Measurements from ENCODE around the gene FAT1. TPM values are rescaled to one million over a fixed set of nuclear protein-coding genes. Genes with fewer than 3 reads are reported as not detected.

Gene FAT1
- total RNA-seq, 2 experiments from 2014 or later, result under 0.01 to 0.08 TPM

DNA sequence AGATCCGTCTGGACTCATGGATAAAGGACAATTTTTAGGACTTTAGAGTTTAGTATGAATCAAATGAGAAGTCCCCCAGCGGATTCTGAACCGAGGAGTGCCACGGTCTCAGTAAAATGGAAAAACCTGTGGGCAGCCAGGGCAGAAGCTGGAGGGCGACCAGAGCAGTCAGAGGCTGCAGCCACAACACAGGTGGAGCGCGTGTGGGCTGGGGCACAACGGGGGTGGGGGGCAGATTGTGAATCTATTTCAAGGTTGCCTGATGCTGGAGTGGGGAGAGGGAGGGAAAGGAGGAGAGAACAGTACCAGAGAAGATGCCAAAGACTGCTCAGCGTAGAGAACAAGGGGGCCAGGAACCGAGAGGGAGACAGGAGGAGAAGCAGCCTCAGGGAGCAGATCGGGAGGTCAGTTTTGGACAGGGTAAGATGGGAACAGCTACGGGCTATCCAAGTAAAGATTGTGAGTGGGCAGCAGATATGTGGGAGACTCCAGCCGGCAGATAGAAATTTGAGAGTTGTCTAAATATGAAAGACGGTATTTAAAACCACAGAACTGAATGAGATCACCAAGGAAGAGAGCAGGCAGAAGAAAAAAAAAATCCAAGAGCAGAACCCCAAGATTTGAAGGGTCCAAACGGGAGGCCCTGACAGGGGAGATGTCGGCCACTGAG, 9.5 kb downstream of the FAT1 start:
- no peaks in the 10 kb centered on the region for H3K9me2 ChIP-seq (ENCODE audit: insufficient read depth, low read length)
- no TSS peak for BruUV-seq (replicated peaks)
- H3K36me3 ChIP-seq (ENCODE audit: insufficient read depth, low read length), result no peaks in the 10 kb centered on the region
- TF ChIP-seq, protein P1, sequence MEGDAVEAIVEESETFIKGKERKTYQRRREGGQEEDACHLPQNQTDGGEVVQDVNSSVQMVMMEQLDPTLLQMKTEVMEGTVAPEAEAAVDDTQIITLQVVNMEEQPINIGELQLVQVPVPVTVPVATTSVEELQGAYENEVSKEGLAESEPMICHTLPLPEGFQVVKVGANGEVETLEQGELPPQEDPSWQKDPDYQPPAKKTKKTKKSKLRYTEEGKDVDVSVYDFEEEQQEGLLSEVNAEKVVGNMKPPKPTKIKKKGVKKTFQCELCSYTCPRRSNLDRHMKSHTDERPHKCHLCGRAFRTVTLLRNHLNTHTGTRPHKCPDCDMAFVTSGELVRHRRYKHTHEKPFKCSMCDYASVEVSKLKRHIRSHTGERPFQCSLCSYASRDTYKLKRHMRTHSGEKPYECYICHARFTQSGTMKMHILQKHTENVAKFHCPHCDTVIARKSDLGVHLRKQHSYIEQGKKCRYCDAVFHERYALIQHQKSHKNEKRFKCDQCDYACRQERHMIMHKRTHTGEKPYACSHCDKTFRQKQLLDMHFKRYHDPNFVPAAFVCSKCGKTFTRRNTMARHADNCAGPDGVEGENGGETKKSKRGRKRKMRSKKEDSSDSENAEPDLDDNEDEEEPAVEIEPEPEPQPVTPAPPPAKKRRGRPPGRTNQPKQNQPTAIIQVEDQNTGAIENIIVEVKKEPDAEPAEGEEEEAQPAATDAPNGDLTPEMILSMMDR (conservative IDR thresholded peaks at IDR 0.05; ENCODE audit: low read length), result no peak
- no peaks in the 10 kb centered on the region for H4K20me1 ChIP-seq (ENCODE audit: insufficient read depth, low read length)
- no peak overlapping the region for H2AFZ ChIP-seq (ENCODE audit: low read length)
- H3K9me3 ChIP-seq (ENCODE audit: low read length), result 0 out of 2 replicates have a peak, but pooled peaks cover 3% of the 10 kb centered on the region
- no peak overlapping the region for H3K4me2 ChIP-seq (ENCODE audit: low read length)
- ChIA-PET POLR2A (no interaction called here), CTCF (ENCODE audit: unreplicated experiment) (no interaction called here)
- no peaks in the 10 kb centered on the region for H3K79me2 ChIP-seq (ENCODE audit: insufficient read depth, low read depth, low read length)
- no peak overlapping the region for H3K27ac ChIP-seq (ENCODE audit: low read depth, low read length, poor library complexity, severe bottlenecking)
- intact Hi-C loops (cut with micrococcal nuclease; ENCODE audit: unreplicated experiment), result no loop called here
- no peak for DNase-seq (ENCODE audit: low spot score)
- no peaks in the 10 kb centered on the region for H3K4me1 ChIP-seq (ENCODE audit: insufficient read depth, low read length, poor library complexity, severe bottlenecking)
- H3K4me3 ChIP-seq (ENCODE audit: low read depth, low read length, poor library complexity, severe bottlenecking), result no peak overlapping the region

DNA sequence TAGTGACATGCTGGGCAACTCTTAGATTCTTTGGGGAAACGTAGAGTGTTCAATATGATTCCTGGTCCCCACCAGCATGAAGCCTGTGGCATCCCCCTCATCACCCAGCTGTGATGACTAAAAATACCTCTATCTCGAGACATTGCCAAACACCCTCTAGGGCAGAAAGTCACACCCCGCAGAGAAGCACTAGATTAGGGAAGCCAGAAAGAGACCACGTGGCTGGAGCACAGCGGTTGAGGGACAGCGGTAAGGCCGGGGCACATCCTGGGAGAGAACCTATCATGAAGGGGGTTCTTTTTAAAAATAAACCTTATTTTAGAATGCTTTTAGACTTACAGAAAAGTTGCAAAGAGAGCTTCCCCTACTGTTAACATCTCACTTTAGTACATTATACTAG, 11.0 kb downstream of the FAT1 start:
- Histone ChIP-seq H3K4me3 (ENCODE audit: low read depth, low read length, poor library complexity, severe bottlenecking) (no peak overlapping the region), H3K9me3 (ENCODE audit: low read length) (no peaks in the 10 kb centered on the region), H3K9me2 (ENCODE audit: insufficient read depth, low read length) (no peaks in the 10 kb centered on the region), H3K79me2 (ENCODE audit: insufficient read depth, low read depth, low read length) (no peaks in the 10 kb centered on the region), H3K4me1 (ENCODE audit: insufficient read depth, low read length, poor library complexity, severe bottlenecking) (no peaks in the 10 kb centered on the region), H4K20me1 (ENCODE audit: insufficient read depth, low read length) (no peaks in the 10 kb centered on the region), H3K27ac (ENCODE audit: low read depth, low read length, poor library complexity, severe bottlenecking) (no peak overlapping the region), H3K4me2 (ENCODE audit: low read length) (no peak overlapping the region), H2AFZ (ENCODE audit: low read length) (no peak overlapping the region), H3K36me3 (ENCODE audit: insufficient read depth, low read length) (no peaks in the 10 kb centered on the region)
- DNase-seq (ENCODE audit: low spot score), result no peak
- ChIA-PET CTCF (ENCODE audit: unreplicated experiment) (no interaction called here), POLR2A (no interaction called here)
- no TSS peak for BruUV-seq (replicated peaks)
- TF ChIP-seq EZH2phosphoT487 (IDR thresholded peaks at IDR 0.05; ENCODE audit: borderline replicate concordance, low read depth, low read length), result no peak
- TF ChIP-seq, protein P1 (conservative IDR thresholded peaks at IDR 0.05; ENCODE audit: low read length), result no peak
- intact Hi-C loops (cut with micrococcal nuclease; ENCODE audit: unreplicated experiment), result no loop called here

DNA sequence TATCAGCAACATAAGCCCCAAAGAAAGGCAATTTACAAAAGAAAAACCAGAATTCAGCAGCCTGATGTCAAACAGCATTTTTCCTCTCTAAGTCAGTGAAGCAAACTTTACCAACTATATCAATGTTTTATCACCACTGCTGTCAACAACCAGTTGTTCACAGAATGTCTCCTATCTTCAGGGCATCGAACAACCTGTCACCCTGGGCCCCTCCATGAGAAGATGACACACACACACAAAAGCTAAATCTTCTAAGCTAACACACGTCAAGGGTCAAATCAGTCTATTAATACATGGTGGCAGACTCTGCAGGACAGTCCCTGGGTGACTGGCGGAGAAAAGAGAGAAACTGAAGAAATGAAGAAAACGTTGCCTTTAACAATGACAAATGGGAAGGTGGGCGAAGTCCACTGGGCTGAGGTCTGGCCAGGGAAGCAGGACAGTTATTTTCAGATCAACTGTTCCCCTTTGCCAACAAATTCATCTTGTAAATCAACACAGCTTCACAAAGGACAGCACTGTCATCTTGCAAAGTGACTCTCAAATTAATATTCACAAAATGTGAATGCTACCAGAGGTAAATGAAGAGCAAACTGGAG, 13.0 kb downstream of the FAT1 start:
- H3K36me3 ChIP-seq (ENCODE audit: insufficient read depth, low read length), result no peaks in the 10 kb centered on the region
- intact Hi-C loops (cut with micrococcal nuclease; ENCODE audit: unreplicated experiment), result no loop called here
- ChIA-PET CTCF (ENCODE audit: unreplicated experiment) (no interaction called here), POLR2A (interaction anchor here (0.5 to 1.1 kb wide), 3 partner anchors 11 to 92 kb away, joined by 3 read pairs; no protein-coding TSS in a partner anchor)
- no peak overlapping the region for H3K27ac ChIP-seq (ENCODE audit: low read depth, low read length, poor library complexity, severe bottlenecking)
- H4K20me1 ChIP-seq (ENCODE audit: insufficient read depth, low read length), result no peaks in the 10 kb centered on the region
- H2AFZ ChIP-seq (ENCODE audit: low read length), result no peak overlapping the region
- DNase-seq (ENCODE audit: low spot score), result no peak
- no peak overlapping the region for H3K4me2 ChIP-seq (ENCODE audit: low read length)
- no peaks in the 10 kb centered on the region for H3K4me1 ChIP-seq (ENCODE audit: insufficient read depth, low read length, poor library complexity, severe bottlenecking)
- no TSS peak for BruUV-seq (replicated peaks)
- no peaks in the 10 kb centered on the region for H3K79me2 ChIP-seq (ENCODE audit: insufficient read depth, low read depth, low read length)
- H3K9me2 ChIP-seq (ENCODE audit: insufficient read depth, low read length), result no peaks in the 10 kb centered on the region
- H3K4me3 ChIP-seq (ENCODE audit: low read depth, low read length, poor library complexity, severe bottlenecking), result no peak overlapping the region
- H3K9me3 ChIP-seq (ENCODE audit: low read length), result no peaks in the 10 kb centered on the region
- TF ChIP-seq EZH2phosphoT487 (IDR thresholded peaks at IDR 0.05; ENCODE audit: borderline replicate concordance, low read depth, low read length), result no peak
- TF ChIP-seq, protein P1 (conservative IDR thresholded peaks at IDR 0.05; ENCODE audit: low read length), result no peak

Data from OCI-LY7 (cell line).